GM18907 (cell line): ENCODE measurements around the gene AP1S1.

Experiments used
- ATAC-seq: cut with Tn5 transposase; IDR thresholded peaks from one replicate; pipeline ENCODE4 v1.9.1; 2021; ENCODE audit warnings: mild to moderate bottlenecking, moderate library complexity; ENCODE audit not compliant: unreplicated experiment

Gene AP1S1

DNA sequence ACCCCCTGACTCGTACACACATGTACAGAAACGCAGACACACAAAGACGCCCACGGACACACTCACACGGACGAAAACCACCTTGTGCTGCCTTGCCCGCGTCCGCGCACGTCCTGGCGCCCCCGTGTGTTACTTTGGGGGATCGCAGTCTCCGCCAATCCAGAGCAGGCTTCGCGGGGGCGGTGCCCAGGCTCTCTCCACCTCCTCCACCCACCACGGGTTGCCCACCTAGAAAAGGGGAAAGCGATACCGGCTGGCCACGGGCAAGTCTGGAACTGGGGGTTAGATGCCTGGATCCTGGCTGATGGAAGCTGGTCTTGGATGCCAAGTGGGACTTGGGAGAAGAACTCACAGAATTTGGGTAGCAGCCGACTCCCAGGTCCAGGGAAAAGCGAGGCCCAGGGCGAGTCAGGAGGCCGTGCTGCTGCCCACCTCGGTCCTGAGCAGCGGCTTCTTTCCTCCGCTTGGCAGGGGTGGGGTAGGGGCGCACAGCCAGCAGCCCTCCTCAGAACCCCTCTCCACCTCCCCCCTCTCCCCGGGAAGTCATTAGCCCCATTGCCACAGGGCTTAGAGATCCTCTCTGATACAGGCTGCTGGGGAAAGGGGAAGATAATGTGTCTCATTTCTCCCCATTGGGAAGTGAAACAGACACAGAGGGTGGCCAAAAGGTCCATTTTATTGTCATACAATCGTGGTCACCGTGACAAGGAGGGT is 15.7 kb downstream of the AP1S1 start:
- ATAC-seq = peak; percentile 38

DNA sequence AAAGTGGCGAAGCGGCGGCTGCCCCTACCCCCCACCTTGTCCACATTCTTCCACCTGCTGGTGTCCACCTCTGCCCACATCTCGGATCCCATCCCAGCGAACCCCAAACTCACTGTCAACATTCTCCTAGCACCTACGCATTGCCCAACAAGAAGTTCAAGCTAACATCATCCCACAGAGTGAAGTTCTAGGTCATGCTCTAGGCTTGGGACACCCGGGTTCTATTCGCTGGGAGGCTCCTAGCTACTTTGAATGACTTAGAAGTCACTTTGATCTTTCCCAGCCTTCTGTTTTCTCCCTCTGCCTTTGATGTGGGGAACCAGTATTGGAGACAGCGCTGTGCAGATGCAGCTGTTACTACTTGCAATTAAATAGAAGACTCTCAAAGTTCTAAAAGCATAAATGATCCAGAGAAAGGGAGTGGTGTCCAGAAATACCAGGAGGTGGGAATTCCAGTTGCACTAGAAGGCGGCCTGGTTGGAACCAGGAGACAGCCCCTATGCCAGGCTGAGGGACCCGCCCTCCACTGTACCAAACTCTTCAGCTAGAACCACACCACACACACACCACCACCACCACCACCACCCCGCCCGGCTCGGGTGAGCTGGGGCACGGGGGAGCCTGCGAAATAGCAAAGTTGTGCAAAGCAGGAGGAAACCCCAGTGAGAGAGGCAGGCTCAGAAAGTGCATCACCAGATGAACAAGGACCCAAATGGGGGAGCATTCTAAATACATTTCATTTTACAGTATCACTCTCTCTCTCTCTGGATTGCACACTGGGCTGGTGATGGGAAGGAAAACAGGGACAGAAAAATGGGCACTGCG is 16.6 kb downstream of the AP1S1 start:
- no peak for ATAC-seq

DNA sequence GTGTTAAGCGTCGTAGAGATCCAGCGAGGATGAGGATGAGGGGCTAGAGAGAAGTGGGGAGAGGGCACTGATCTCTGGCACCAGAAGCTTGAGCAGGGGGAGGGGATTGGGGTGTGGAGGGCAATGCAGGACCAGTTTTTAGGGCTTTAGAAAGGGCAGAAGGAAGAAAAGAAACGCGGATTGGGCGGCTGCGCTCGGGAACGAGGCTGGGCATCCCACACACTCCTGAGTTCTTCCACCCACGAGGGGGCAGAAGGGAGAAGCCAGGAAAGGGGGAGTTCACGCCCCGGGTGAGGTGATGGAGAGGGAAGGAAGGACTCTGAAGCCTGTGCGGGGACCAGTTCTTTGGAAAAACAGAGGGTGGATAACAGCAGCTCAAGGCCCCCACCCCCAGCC is 17.2 kb downstream of the AP1S1 start:
- no peak for ATAC-seq

DNA sequence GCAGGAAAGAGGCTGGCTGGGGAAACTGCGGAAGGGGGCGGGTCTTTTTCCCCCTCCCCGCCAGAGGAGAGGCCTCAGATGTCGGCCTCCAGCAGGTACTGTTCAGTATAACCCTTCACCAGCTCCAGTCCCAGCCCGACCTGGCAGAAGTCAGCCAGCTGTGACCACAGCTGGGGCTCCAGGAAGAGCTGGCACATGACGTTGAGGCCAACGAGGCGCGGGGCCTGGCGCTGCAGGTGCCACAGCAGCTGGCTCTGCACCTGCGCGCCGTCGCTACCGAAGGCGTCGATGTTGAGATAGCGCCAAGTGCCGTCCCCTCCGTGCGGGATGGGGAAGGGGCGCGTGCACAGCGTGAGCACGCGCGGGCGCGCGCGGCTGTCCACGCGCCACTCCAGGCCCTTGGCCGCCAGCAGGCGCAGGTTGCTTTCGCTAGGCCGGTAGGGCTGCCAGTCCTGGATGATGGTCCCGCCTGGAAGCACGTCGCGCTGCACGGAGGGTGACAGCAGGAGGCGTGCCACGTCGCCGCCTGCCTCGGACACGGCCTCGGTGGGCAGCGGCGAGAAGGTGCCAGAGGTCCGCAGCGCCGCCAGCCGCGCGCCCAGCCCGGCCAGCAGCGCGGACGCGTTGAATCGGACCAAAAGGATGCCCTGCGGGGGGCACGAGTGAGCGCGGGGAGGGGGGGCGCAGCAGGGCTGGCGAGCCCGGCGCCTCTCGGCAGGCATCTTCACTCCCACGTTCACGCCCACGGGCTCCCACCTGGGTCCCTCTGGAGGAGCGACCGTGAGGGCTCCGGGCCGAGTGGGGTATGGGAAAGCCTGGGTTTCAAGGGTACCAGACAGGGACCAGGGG is 18.0 kb downstream of the AP1S1 start:
- peak; percentile 36 for ATAC-seq

DNA sequence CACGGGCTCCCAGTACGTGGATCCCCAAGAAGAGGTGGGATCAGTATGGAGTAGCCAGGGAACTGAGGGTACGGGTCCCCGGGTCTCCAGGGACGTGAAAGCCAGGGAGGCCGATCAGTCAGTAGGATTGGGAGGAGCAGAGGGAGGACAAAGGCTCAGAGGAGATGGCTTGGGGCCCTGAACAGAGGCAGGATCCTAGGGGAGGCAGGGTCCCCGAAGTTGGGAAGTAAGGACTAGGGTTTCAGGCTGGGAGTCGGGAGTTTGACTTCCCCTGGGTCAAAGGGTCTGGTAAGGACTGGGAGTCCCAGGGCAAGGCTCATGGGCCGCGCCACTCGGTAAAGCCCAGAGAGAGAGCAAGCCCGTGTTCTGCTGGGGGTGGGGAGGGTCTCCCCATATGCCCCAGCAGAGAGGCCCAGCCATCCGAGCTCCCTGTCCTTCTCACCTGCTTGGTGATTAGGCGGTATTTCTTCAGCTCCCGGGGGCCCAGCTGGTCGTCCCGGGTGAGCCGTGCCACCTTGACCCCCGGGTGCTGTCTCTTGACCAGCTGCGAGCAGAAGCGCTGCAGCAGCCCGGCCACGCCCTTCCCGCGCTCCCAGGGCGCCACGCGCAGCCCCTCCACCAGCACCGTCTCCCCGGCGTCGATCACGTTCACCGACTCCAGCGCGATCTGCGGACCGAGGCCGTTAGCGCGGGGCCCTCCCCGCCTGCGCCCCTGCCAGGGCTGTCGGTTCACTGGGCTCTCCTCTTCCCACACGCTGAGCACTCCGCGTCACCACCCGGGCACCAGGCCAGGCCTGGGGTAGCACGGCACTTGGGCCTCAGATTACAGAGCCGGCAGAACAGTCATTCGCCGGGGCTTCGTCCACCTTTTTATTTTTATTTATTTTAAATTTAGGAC is 18.8 kb downstream of the AP1S1 start:
- no peak for ATAC-seq

DNA sequence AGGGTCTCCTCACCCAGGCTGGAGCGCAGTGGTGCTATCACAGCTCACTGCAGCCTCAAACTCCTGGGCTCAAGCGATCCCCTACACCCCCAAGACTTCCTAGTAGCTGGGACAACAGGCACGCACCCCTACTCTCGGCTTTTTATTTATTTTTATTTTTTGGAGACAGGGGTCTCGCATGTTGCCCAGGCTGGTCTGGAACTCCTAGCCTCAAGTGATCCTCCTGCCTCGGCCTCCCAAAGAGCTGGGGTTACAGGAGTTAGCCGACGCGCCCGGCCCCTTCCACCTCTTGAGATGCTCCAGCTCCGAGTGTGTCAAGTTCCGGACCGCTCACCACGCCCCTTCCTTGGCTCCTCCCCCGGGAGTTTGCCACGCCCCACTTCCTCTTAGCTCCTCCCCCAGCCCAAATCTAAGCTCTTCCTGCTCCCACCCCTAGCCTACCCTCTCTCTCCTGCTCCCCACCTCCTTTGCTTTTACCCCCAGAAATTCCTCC is 19.5 kb downstream of the AP1S1 start:
- no peak for ATAC-seq

DNA sequence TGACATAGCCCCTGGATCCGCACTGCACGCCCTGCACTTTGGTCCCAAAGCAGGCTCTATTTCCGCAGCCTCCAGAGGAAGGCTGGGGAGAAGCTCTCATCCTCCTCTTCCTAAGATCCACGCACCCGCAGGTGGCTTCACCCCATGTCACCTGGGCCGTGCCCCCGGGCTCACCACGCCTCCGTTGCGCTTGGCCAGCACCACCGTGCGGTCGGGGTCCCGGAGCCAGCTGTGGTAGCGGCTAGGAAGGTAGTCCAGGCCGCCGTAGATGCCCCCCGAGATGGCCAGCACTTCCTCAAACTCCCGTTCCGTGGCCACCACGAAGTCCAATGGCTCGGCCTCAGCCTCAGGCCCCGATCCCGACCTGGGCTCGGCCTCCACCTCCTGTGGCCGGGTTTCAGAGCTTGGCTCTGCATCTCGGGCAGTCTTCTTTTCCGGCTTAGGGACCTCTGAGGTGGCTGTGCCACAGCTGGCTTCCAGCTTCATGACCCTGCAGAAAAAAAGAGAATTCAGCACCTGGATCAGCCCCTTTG is 20.1 kb downstream of the AP1S1 start:
- no peak for ATAC-seq

DNA sequence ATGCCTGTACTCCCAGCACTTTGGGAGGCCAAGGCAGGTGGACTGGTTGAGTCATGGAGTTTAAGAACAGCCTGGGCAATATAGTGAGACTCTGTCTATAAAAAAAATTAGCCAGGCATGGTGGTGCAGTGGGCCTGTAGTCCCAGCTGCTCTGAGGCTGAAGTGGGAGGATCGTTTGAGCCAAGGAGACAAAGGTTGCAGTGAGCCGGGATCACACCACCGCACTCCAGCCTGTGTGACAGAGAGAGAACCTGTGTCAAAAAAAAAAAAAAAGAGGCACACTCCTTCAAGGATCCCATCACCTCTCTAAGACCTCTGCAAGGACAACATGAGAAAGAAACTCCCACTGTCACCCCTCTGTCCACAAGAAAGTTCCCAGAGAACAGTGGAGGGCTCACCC is 21.4 kb downstream of the AP1S1 start:
- no peak for ATAC-seq

DNA sequence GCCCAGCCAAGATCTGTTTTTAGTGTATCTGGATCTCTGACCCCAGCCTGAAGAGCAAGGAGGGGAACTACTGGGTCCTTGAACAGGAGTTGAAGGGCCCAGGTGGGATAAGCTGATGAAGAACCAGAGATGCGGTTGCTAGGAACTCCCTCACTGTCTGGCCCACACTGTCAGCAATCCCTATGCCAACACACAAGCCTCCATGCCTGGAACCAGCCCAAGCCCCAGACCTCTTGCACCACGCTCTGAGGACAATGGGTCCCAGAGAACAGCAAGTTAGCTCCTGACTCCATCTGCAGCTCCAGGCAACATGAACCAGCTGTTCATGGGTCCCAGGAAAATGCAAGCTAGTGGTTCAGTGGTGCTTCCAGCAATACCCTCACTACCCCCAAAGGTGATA is 23.4 kb downstream of the AP1S1 start:
- ATAC-seq = no peak

DNA sequence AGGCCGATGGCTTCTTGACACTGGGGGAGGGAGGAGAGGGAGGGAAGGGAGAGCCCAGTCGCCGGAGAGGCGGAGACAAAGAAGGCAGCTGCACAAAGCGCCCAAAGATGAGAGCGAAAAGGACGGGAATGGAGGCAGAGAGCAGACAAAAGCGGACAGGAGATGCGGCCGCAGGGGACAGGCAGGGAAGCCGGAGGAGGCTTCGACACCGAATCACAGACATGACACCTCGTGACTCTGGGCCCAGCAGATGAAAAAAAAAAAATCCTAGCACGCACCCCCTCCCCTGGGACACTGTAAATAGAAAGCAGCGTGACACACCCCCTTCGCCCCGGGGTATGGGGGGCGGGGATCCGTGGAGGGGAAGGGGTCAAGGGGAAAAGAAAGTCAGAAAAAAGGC is 24.8 kb downstream of the AP1S1 start:
- ATAC-seq = no peak

DNA sequence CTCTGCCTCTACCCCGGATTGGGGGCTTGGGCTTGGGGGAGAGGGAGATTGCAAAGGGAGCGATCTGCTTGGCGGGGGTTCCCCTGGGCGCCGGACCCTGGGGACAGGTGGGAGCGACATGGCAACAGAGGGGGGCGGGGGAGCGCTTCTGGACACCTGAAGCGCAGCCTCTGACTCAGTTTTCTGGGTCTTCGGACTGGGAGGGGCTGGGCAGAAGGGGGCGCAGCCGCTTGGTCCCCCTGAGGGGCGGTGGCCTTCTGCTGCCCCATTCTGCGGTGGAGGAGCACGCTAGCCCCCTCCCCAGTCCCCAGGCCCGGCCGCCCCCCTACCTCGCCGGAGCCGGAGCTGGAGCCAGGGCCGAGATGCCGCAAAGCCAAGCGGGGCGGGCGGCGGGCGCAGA is 25.4 kb downstream of the AP1S1 start:
- ATAC-seq = no peak

DNA sequence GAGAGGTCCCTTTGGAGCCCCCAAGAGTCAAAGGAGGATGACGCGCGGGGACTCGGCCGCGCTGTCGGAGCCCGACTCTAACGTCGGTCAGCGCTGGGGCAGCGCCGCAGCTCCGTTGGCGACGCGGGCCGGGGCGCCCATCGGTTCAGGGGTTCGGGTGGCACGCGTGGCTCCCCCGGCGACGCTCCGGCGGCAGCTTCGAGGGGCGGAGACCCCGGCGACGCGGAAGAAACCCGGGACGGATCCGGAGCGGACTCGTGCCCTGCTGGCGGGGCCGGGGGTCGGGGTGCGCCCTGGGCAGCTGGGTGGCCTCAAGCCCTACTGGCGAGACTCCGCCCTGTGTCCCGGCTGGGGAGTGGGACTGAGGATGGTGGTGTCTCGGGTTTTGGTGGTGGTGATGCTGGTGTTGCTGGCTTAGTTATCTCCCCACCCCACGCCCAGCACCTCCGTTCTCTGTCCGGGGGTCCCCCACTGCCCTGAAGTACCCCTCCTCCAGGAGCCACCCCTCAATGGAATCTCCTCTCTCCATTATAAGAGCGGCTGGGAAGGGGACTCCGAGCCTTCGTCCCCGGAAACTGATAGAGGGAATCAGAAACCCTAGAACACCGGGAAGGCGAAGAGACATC is 26.0 kb downstream of the AP1S1 start, which contains the start of gene NAT16:
Gene NAT16 (minus strand): TSS at position 164 of the 626 bp plus-strand sequence. CDS start 5,486 bp downstream, outside the sequence.
- ATAC-seq = no peak

DNA sequence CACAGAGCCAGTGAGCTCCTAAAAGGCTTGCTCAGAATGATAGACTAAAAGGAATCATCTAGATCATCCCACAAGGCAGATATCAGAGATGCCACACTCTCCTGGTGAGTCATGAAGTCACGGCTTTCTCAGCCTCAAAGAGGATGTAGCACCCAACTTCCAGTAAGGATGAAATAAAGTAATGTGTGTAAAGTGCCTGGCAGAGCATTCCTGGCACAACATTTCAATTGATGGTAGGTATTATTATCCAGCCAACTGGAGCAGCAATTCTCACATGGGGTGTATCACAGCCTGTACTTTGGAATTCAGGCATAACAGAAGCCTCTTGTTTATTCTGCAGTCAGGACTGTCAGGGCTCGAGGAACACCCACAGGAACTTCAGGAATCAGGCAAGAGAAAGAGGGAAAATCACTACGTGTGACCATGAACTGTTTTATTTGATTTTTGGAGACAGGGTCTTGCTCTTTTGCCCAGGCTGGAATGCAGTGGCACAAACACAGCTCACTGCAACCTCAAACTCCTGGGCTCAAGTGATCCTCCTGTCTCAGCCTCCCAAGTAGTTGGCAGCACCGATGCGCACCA is 31.1 kb downstream of the AP1S1 start:
- no peak for ATAC-seq

DNA sequence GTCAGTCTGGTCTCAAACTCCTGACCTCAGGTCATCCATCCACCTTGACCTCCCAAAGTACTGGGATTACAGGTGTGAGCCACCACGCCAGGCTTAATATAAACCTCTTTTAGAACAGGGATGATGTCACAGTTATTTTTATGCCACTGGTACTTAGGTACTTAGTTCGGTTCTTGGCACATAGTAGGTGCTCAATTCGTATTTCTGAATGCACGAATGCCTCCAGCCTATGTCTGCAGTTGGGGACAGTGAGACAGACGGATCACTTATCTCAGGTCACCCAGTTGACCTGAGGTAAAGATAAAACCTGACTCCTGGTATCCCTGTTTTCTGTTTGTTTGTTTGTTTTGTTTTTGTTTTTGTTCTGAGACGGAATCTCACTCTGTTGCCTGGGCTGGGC is 31.9 kb downstream of the AP1S1 start:
- no peak for ATAC-seq

DNA sequence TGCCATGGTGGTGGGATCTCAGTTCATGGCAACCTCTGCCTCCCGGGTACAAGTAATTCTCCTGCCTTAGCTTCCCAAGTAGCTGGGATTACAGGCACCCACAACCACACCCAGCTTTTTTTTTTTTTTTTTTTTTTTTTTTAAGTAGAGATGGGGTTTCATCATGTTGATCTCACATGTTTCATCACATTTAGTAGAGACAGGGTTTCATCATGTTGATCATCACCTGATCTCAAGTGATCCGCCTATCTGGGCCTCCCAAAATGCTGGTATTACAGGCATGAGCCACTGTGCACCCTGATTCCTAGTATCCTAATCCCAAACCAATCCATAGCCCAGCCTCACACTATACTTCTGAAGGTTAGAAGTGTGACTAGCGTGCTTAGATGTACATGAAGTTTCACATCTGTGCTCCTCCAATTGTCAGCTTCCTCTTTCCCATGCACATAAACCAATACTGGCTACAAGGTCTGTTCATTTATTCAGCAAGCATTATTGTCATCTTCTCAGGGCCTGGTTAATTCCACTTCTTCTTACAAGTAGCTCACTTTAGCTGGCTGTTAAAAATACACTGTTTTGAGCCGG is 32.7 kb downstream of the AP1S1 start:
- ATAC-seq = no peak

DNA sequence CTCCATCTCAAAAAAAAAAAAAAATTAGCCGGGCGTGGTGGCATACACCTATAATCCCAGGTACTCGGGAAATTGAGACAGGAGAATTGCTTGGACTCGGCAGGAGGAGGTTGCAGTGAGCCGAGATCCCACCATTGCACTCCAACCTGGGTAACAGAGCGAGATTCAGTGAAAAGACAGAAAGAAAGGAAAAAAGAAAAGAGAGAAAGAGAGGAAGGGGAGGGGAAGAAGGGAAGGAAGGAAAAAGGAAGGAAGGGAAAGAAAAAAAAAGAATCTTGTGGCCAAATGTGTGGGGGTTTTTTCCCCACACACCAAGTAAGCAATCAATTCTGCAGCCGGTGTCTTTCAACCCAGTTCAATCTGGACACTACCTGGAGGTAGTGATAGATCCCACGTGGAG is 34.8 kb downstream of the AP1S1 start:
- no peak for ATAC-seq

DNA sequence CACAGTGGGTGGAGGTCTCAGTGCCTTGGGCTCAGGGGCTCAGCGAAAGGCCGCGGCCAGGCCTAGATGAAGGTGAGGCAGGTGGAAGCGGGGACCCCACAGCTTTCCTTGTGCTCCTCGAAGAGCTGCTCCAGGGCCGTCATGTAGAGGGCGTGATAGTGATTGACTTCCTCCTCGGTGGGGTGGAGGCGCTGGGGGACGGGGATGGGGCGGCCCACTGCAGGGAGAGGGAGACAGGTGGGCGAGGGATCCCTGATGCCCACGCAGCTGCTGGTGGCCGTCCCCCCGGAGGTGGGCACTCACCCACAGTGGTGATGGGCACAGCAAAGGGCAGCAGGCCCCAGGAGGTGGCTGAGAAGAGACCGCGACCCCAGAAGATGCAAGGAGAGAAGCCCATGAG is 41.6 kb downstream of the AP1S1 start:
- no peak for ATAC-seq

DNA sequence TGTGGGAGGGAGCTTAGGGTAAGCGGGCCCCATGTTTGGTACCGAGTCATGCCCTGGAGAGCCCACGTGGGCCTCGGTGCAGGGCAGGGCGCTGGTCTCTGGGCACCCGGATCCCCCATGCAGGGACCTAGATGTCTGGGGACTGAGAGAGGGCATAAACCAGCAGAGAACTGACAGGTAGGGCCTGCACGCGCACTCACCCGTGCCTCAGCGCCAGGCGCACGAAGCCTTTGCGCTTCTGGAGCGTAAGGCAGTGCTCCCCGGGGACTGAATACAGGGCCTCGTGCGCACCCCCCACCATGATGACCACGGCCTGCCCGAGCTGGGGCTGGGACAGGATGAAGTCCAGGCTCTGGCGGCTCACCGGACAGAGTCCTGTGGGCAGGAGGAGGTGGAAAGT is 43.7 kb downstream of the AP1S1 start:
- no peak for ATAC-seq

DNA sequence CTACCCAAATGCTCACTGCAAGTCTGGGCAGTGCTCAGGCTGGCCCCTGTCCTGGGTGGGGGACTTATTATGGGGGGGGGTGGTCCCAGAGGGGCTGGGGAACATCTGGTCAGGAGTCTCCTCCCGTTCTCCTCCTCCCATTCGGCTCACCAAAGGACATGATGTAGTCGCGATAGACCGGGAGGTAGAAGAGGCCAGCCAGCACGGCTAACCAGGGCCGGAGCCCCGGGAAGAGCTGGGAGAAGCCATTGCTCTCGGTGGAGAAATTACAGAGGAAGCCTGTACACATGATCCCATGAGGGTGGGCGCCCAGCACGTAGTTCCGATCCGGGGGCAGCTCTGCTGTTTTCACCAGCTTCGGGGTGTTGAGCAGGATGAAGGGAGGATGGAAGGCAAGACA is 44.2 kb downstream of the AP1S1 start:
- ATAC-seq = no peak
